A549 (cell line): Measurements from ENCODE around the gene PLXNB2.

Source experiments
- CTCF ChIP-seq: fragments of >200 bp; sonication (Bioruptor Twin); formaldehyde crosslinking; IDR thresholded peaks from 3 replicates; pipeline ENCODE4 v1.5.1; 2016
- ELK1 ChIP-seq: fragments of 150-350 bp; IDR thresholded peaks from 2 replicates; pipeline ENCODE4 v1.6.1; 2014; ENCODE audit warnings: low read depth, mild to moderate bottlenecking, low read length

- TF ChIP-seq CTCF (peak; percentile 35), ELK1 (no peak)
These were observed 33.1 kb downstream of the PLXNB2 start for GRCh38 chr22:50274311-50274710.
